Stimulated activated CD8-positive, alpha-beta memory T cell treated with anti-CD3 and anti-CD28 coated beads, Interleukin-4, amount 100 ng/mL, for 24 hours (primary cell): ENCODE data around the gene TNC.
A peak's percentile ranks its signal among the peaks of the same experiment; 100 is the strongest.

Experiments used
- DNase-seq: peaks from one replicate; pipeline ENCODE4 v3.0.0-alpha.2; 2020; ENCODE audit warnings: low read depth

Gene TNC

GRCh38 chr9:115046199-115046598, 71.8 kb downstream of the TNC start:
- DNase-seq = no peak

GRCh38 chr9:115043632-115044031, 74.3 kb downstream of the TNC start:
- no peak for DNase-seq

- DNase-seq = peak; percentile 11
These were observed 75.0 kb downstream of the TNC start for GRCh38 chr9:115042781-115043509.

GRCh38 chr9:115039516-115040120, 78.3 kb downstream of the TNC start:
- DNase-seq = no peak

- DNase-seq = no peak
These were observed 79.8 kb downstream of the TNC start for GRCh38 chr9:115038178-115038577.

GRCh38 chr9:115036691-115037090, 81.3 kb downstream of the TNC start:
- DNase-seq = no peak

- DNase-seq = no peak
These were observed 81.9 kb downstream of the TNC start for GRCh38 chr9:115035841-115036612.

- DNase-seq = no peak
These were observed 83.2 kb downstream of the TNC start for GRCh38 chr9:115034801-115035200.

GRCh38 chr9:115033800-115034199, 84.2 kb downstream of the TNC start:
- no peak for DNase-seq

- no peak for DNase-seq
These were observed 85.7 kb downstream of the TNC start for GRCh38 chr9:115032296-115032695.

GRCh38 chr9:115030006-115030405, 88.0 kb downstream of the TNC start:
- DNase-seq = no peak

GRCh38 chr9:115025721-115026120, 92.2 kb downstream of the TNC start:
- DNase-seq = no peak

- DNase-seq = no peak
These were observed 92.9 kb downstream of the TNC start for GRCh38 chr9:115024925-115025535.

GRCh38 chr9:115022760-115023434, 95.1 kb downstream of the TNC start:
- no peak for DNase-seq

- no peak for DNase-seq
These were observed 99.2 kb downstream of the TNC start for GRCh38 chr9:115018547-115019435.

- DNase-seq = no peak
These were observed 101.6 kb downstream of the TNC start for GRCh38 chr9:115016344-115016743.

- no peak for DNase-seq
These were observed 102.8 kb downstream of the TNC start for GRCh38 chr9:115015018-115015635.

- DNase-seq = no peak
These were observed 103.5 kb downstream of the TNC start for GRCh38 chr9:115014438-115014837.

- peak; percentile 58 for DNase-seq
These were observed 104.0 kb downstream of the TNC start for GRCh38 chr9:115013998-115014397.

- no peak for DNase-seq
These were observed 105.5 kb downstream of the TNC start for GRCh38 chr9:115012486-115012885.

- DNase-seq = no peak
These were observed 107.1 kb downstream of the TNC start for GRCh38 chr9:115010874-115011273.
